Nucleus accumbens (tissue), 56 donors: Measurements from ENCODE around the gene CTNNA2.
A peak's percentile ranks its signal among the peaks of the same experiment; 100 is the strongest.

Source experiments
- DNase-seq, 56 donors: peaks; one replicate each; lab custom pipeline; 2025; lab: John Stamatoyannopoulos, UW

The CTNNA2 gene

GRCh38 chr2:80300954-80301353, 788.1 kb downstream of the CTNNA2 start:
- peak in 1 of 56 donors; percentile 13 for DNase-seq

GRCh38 chr2:80302001-80302313, 789.1 kb downstream of the CTNNA2 start:
- no peak for DNase-seq

- DNase-seq, result peak in 4 of 56 donors; percentile 8 to 37 (median 20)
Observed at GRCh38 chr2:80302314-80303005, 789.6 kb downstream of the CTNNA2 start.

- DNase-seq, result peak in 14 of 56 donors; percentile 19 to 67 (median 36)
Observed at GRCh38 chr2:80303006-80303908, 790.4 kb downstream of the CTNNA2 start.

GRCh38 chr2:80303909-80304837, 791.3 kb downstream of the CTNNA2 start, which contains the start of gene LRRTM1:
TSS of gene LRRTM1 (minus strand) at chr2:80304752. CDS start at chr2:80303819, 933 bp downstream.
- DNase-seq, result peak in 33 of 56 donors; percentile 11 to 78 (median 53)

- DNase-seq, result no peak
Observed at GRCh38 chr2:80311304-80311703, 798.5 kb downstream of the CTNNA2 start.

- no peak for DNase-seq
Observed at GRCh38 chr2:80312282-80312839, 799.5 kb downstream of the CTNNA2 start.

- DNase-seq, result peak in 6 of 56 donors; percentile 9 to 35 (median 30)
Observed at GRCh38 chr2:80322311-80322920, 809.6 kb downstream of the CTNNA2 start.

- no peak for DNase-seq
Observed at GRCh38 chr2:80322958-80323357, 810.1 kb downstream of the CTNNA2 start.

GRCh38 chr2:80323610-80324009, 810.8 kb downstream of the CTNNA2 start:
- DNase-seq, result no peak

GRCh38 chr2:80324525-80324924, 811.7 kb downstream of the CTNNA2 start:
- DNase-seq, result no peak

GRCh38 chr2:80326214-80326613, 813.4 kb downstream of the CTNNA2 start:
- peak in 11 of 56 donors; percentile 13 to 55 (median 27) for DNase-seq

- peak in 6 of 56 donors; percentile 4 to 40 (median 14) for DNase-seq
Observed at GRCh38 chr2:80326861-80327260, 814.0 kb downstream of the CTNNA2 start.

GRCh38 chr2:80328159-80328571, 815.3 kb downstream of the CTNNA2 start:
- no peak for DNase-seq

- no peak for DNase-seq
Observed at GRCh38 chr2:80329491-80329890, 816.6 kb downstream of the CTNNA2 start.

GRCh38 chr2:80330527-80331450, 817.9 kb downstream of the CTNNA2 start:
- peak in 6 of 56 donors; percentile 9 to 35 (median 12) for DNase-seq

GRCh38 chr2:80333886-80334285, 821.0 kb downstream of the CTNNA2 start:
- no peak for DNase-seq

GRCh38 chr2:80335411-80335810, 822.6 kb downstream of the CTNNA2 start:
- no peak for DNase-seq
